Stimulated activated CD4-positive, alpha-beta T cell treated with anti-CD3 and anti-CD28 coated beads, Interleukin-12 subunit alpha, Interleukin-12 subunit beta, amount 100 ng/mL, for 48 hours (primary cell): ENCODE results near the gene TRPV6.
A peak's percentile ranks its signal among the peaks of the same experiment; 100 is the strongest.

Experiments used
- DNase-seq, 3 donors: peaks; one replicate each; pipeline ENCODE4 v3.0.0-alpha.2; 2020; ENCODE audit warnings: low read depth in 2 of 3, low spot score in 1 of 3

TRPV6 gene

GRCh38 chr7:142886866-142887265 lies 1.3 kb upstream of the TRPV6 start:
- DNase-seq = no peak

GRCh38 chr7:142884286-142884640 lies 1.3 kb downstream of the TRPV6 start:
- no peak for DNase-seq

- no peak for DNase-seq
Observed at GRCh38 chr7:142883571-142884285, 1.8 kb downstream of the TRPV6 start.

GRCh38 chr7:142883145-142883544 lies 2.4 kb downstream of the TRPV6 start:
- DNase-seq = no peak

GRCh38 chr7:142882338-142882678 lies 3.2 kb downstream of the TRPV6 start:
- DNase-seq = no peak

GRCh38 chr7:142881586-142882337 lies 3.8 kb downstream of the TRPV6 start:
- no peak for DNase-seq

GRCh38 chr7:142880876-142881505 lies 4.6 kb downstream of the TRPV6 start:
- DNase-seq = peak; percentile 11 to 41 (median 24)

GRCh38 chr7:142879060-142879459 lies 6.5 kb downstream of the TRPV6 start:
- DNase-seq = no peak

- no peak for DNase-seq
Observed at GRCh38 chr7:142878315-142878714, 7.2 kb downstream of the TRPV6 start.

GRCh38 chr7:142876991-142877910 lies 8.3 kb downstream of the TRPV6 start:
- DNase-seq = no peak

- no peak for DNase-seq
Observed at GRCh38 chr7:142876236-142876960, 9.1 kb downstream of the TRPV6 start.

GRCh38 chr7:142875456-142875855 lies 10.1 kb downstream of the TRPV6 start:
- no peak for DNase-seq

GRCh38 chr7:142874837-142875236 lies 10.7 kb downstream of the TRPV6 start:
- no peak for DNase-seq

- no peak for DNase-seq
Observed at GRCh38 chr7:142874409-142874808, 11.1 kb downstream of the TRPV6 start.

GRCh38 chr7:142873871-142874270 lies 11.7 kb downstream of the TRPV6 start:
- DNase-seq = no peak

- DNase-seq = peak in 2 of 3 donors; percentile 25 to 26
Observed at GRCh38 chr7:142873281-142873784, 12.2 kb downstream of the TRPV6 start.

- no peak for DNase-seq
Observed at GRCh38 chr7:142872106-142872675, 13.4 kb downstream of the TRPV6 start.

GRCh38 chr7:142871260-142872105 lies 14.1 kb downstream of the TRPV6 start:
- DNase-seq = no peak
